A673 (cell line): ENCODE results near the gene RTBDN. TPM values are rescaled to one million over a fixed set of nuclear protein-coding genes. Genes with fewer than 3 reads are reported as not detected.

Experiments
- BruUV-seq: library from RNA; stranded (reverse); fragments of 400-500 nt; replicated peaks from 2 replicates; lab custom pipeline; 2021; lab: Mats Ljungman, UMichigan
- CTCF ChIA-PET: fragments of 300-600 bp; sonication (Branson Sonifier 250); formaldehyde crosslinking; loops from one replicate; lab custom pipeline; 2022; ENCODE audit warnings: antibody characterized with exemption; lab: Charles Lee
- POLR2A ChIA-PET: fragments of 300-600 bp; sonication (Branson Sonifier 250); formaldehyde crosslinking; loops from one replicate; lab custom pipeline; 2022; ENCODE audit warnings: antibody characterized with exemption; ENCODE audit not compliant: low non-redundant PET; lab: Charles Lee
- DNase-seq: peaks from one replicate; pipeline ENCODE4 v3.0.0-alpha.2; 2015; ENCODE audit warnings: low spot score
- H3K27ac ChIP-seq: fragments of 200-600 bp; sonication (generic); 2 replicates; pipeline ENCODE4 v1.5.1; 2016; ENCODE audit warnings: mixed run types, low read depth, mild to moderate bottlenecking, mixed read lengths, antibody characterized with exemption, low read length; ENCODE audit not compliant: poor library complexity, severe bottlenecking
- H3K27me3 ChIP-seq: fragments of 200-600 bp; sonication (generic); replicated peaks from 2 replicates; pipeline ENCODE4 v1.6.1; 2017; ENCODE audit warnings: mixed run types, low read depth, mild to moderate bottlenecking, mixed read lengths, antibody characterized with exemption, low read length; ENCODE audit not compliant: insufficient read depth, poor library complexity
- H3K36me3 ChIP-seq: fragments of 200-600 bp; sonication (generic); 2 replicates; pipeline ENCODE4 v1.6.1; 2016; ENCODE audit warnings: mixed run types, mild to moderate bottlenecking, mixed read lengths, antibody characterized with exemption, low read length; ENCODE audit not compliant: insufficient read depth, poor library complexity, severe bottlenecking
- H3K4me1 ChIP-seq: fragments of 200-600 bp; sonication (generic); 2 replicates; pipeline ENCODE4 v1.6.1; 2017; ENCODE audit warnings: mixed run types, mild to moderate bottlenecking, mixed read lengths, antibody characterized with exemption, low read length; ENCODE audit not compliant: insufficient read depth, poor library complexity, severe bottlenecking
- H3K4me3 ChIP-seq: fragments of 200-600 bp; sonication (generic); 2 replicates; pipeline ENCODE4 v1.5.1; 2016; ENCODE audit warnings: low read depth, mixed run types, mild to moderate bottlenecking, mixed read lengths, low read length; ENCODE audit not compliant: poor library complexity, severe bottlenecking
- H3K9me3 ChIP-seq: fragments of 200-600 bp; sonication (generic); 2 replicates; pipeline ENCODE4 v1.6.1; 2016; ENCODE audit warnings: mixed run types, low read depth, mild to moderate bottlenecking, mixed read lengths, antibody characterized with exemption, low read length; ENCODE audit not compliant: poor library complexity, severe bottlenecking
- CTCF ChIP-seq: fragments of 300-800, 200-600 bp; sonication (generic); conservative IDR thresholded peaks from 2 replicates; pipeline ENCODE4 v1.5.1; 2017; ENCODE audit warnings: low read depth, mild to moderate bottlenecking, antibody characterized with exemption, low read length, moderate library complexity, mixed read lengths
- EZH2 ChIP-seq: fragments of 200-600 bp; sonication (generic); IDR thresholded peaks from 2 replicates; pipeline ENCODE4 v1.6.1; 2017; ENCODE audit warnings: borderline replicate concordance, low read depth, mild to moderate bottlenecking, mixed read lengths, antibody characterized with exemption, low read length; ENCODE audit not compliant: poor library complexity, severe bottlenecking
- intact Hi-C: fragments of 100-400 bp; cut with micrococcal nuclease; formaldehyde crosslinking; loops from one replicate; pipeline ENCODE4 v1.10.0; 2022; ENCODE audit not compliant: unreplicated experiment
- total RNA-seq: library from RNA; stranded (reverse); gene quantifications from 2 replicates; pipeline ENCODE4 v1.2.3, GENCODE V29; 2021

Gene RTBDN
- total RNA-seq, 1 experiment from 2014 or later: not detected

- Histone ChIP-seq H3K36me3 (peaks cover 4% of the 10 kb centered on the region), H3K27me3 (no peaks in the 10 kb centered on the region), H3K27ac (no peak overlapping the region), H3K4me3 (no peak overlapping the region), H3K4me1 (peaks cover 13% of the 10 kb centered on the region), H3K9me3 (no peaks in the 10 kb centered on the region)
- no peak for DNase-seq
- BruUV-seq: no TSS peak
- ChIA-PET CTCF (no interaction called here), POLR2A (no interaction called here)
- no peak for TF ChIP-seq CTCF
- TF ChIP-seq EZH2: no peak
- intact Hi-C loops: no loop called here
Observed at GRCh38 chr19:12843328-12843727, 8.9 kb upstream of the RTBDN start.

- intact Hi-C loops: no loop called here
- Histone ChIP-seq H3K9me3 (no peaks in the 10 kb centered on the region), H3K27me3 (no peaks in the 10 kb centered on the region), H3K4me3 (no peak overlapping the region), H3K4me1 (peaks cover 13% of the 10 kb centered on the region), H3K36me3 (no peaks in the 10 kb centered on the region), H3K27ac (no peak overlapping the region)
- BruUV-seq: no TSS peak
- DNase-seq: no peak
- TF ChIP-seq CTCF (no peak), EZH2 (no peak)
- ChIA-PET POLR2A (no interaction called here), CTCF (no interaction called here)
Observed at GRCh38 chr19:12842511-12842910, 8.1 kb upstream of the RTBDN start.

- intact Hi-C loops: no loop called here
- ChIA-PET POLR2A (interaction anchor here (0.6 kb wide), 1 partner anchor 120 kb away, joined by 3 read pairs; no protein-coding TSS in a partner anchor), CTCF (no interaction called here)
- Histone ChIP-seq H3K27me3 (no peaks in the 10 kb centered on the region), H3K36me3 (no peaks in the 10 kb centered on the region), H3K9me3 (no peaks in the 10 kb centered on the region), H3K4me1 (peaks cover 13% of the 10 kb centered on the region), H3K27ac (peak overlapping the region; percentile 11), H3K4me3 (peak overlapping the region; percentile 29)
- TF ChIP-seq CTCF (no peak), EZH2 (no peak)
- no peak for DNase-seq
- BruUV-seq: no TSS peak
Observed at GRCh38 chr19:12841094-12841493, 6.7 kb upstream of the RTBDN start.
